Mesenchymal stem cell (in vitro differentiated cells and primary cell): ENCODE results near the gene KRTAP12-4.
"Not testable (repeated sequence)": the region's sequence is repeated elsewhere in the genome, so short reads cannot be mapped to it uniquely, and the experiment has no call there.

Source experiments
- DNase-seq: peaks from one replicate; pipeline ENCODE4 v3.0.0-alpha.2; 2013
- H2AFZ ChIP-seq: one replicate; pipeline ENCODE4 v1.6.1; 2013; ENCODE audit warnings: low read depth, mild to moderate bottlenecking, control low read depth, inconsistent platforms, low read length, moderate library complexity
- H2AK5ac ChIP-seq: 2 replicates; pipeline ENCODE4 v1.6.1; 2013; ENCODE audit warnings: low read length, moderate library complexity, mild to moderate bottlenecking, inconsistent platforms; ENCODE audit not compliant: severe bottlenecking
- H2BK120ac ChIP-seq: one replicate; pipeline ENCODE4 v1.6.1; 2013; ENCODE audit warnings: low read depth, mild to moderate bottlenecking, inconsistent platforms, low read length, moderate library complexity
- H2BK12ac ChIP-seq, 2 experiments: one replicate each; pipeline ENCODE4 v1.6.1; 2013; ENCODE audit warnings: inconsistent platforms in 2 of 2, low read length in 2 of 2, mild to moderate bottlenecking in 2 of 2, moderate library complexity in 2 of 2, control low read depth in 1 of 2
- H2BK15ac ChIP-seq: one replicate; pipeline ENCODE4 v1.6.1; 2013; ENCODE audit warnings: mild to moderate bottlenecking, low read depth, inconsistent platforms; ENCODE audit not compliant: poor library complexity, severe bottlenecking
- H2BK5ac ChIP-seq: 2 replicates; pipeline ENCODE4 v1.6.1; 2013; ENCODE audit warnings: low read depth, mild to moderate bottlenecking, low read length, control low read depth, inconsistent platforms; ENCODE audit not compliant: poor library complexity, severe bottlenecking
- H3K14ac ChIP-seq, 2 experiments: one replicate each; pipeline ENCODE4 v1.6.1; 2013; ENCODE audit warnings: inconsistent platforms in 2 of 2, low read length in 2 of 2, control low read depth in 1 of 2, mild to moderate bottlenecking in 1 of 2, moderate library complexity in 1 of 2
- H3K18ac ChIP-seq, 2 experiments: one replicate each; pipeline ENCODE4 v1.6.1; 2013; ENCODE audit warnings: inconsistent platforms in 2 of 2, low read length in 2 of 2, control low read depth in 1 of 2, low read depth in 1 of 2, mild to moderate bottlenecking in 1 of 2
- H3K23ac ChIP-seq, 2 experiments: one replicate each; pipeline ENCODE4 v1.6.1; 2013; ENCODE audit warnings: inconsistent platforms in 2 of 2, low read length in 2 of 2, mild to moderate bottlenecking in 2 of 2, moderate library complexity in 2 of 2, control low read depth in 1 of 2
- H3K27ac ChIP-seq: 2 replicates; pipeline ENCODE4 v1.5.1; 2013; ENCODE audit warnings: mild to moderate bottlenecking, moderate library complexity, low read length, control low read depth, inconsistent platforms; ENCODE audit not compliant: poor library complexity, severe bottlenecking
- H3K27me3 ChIP-seq, 2 experiments: 2 replicates each; pipeline versions ENCODE4 v1.6.1 to v1.7.0; 2013; ENCODE audit warnings: low read length in 2 of 2, mild to moderate bottlenecking in 2 of 2, moderate library complexity in 2 of 2, control low read depth in 1 of 2, inconsistent platforms in 1 of 2; ENCODE audit not compliant: control insufficient read depth in 1 of 2, insufficient read depth in 1 of 2
- H3K36me3 ChIP-seq, 2 experiments: 2 replicates each; pipeline versions ENCODE4 v1.6.1 to v1.7.0; 2013; ENCODE audit warnings: low read length in 2 of 2, control low read depth in 1 of 2, inconsistent platforms in 1 of 2, low read depth in 1 of 2, mild to moderate bottlenecking in 1 of 2; ENCODE audit not compliant: insufficient read depth in 2 of 2, control insufficient read depth in 1 of 2
- H3K4ac ChIP-seq, 2 experiments: one replicate each; pipeline ENCODE4 v1.6.1; 2013; ENCODE audit warnings: inconsistent platforms in 2 of 2, low read length in 2 of 2, mild to moderate bottlenecking in 2 of 2, moderate library complexity in 2 of 2, control low read depth in 1 of 2, low read depth in 1 of 2
- H3K4me1 ChIP-seq: 2 replicates; pipeline ENCODE4 v1.6.1; 2013; ENCODE audit warnings: low read depth, low read length, control low read depth; ENCODE audit not compliant: control insufficient read depth, insufficient read depth
- H3K4me2 ChIP-seq: 2 replicates; pipeline ENCODE4 v1.6.1; 2013; ENCODE audit warnings: low read length, mild to moderate bottlenecking, inconsistent platforms; ENCODE audit not compliant: poor library complexity, severe bottlenecking
- H3K4me3 ChIP-seq, 2 experiments: 2 replicates each; pipeline versions ENCODE4 v1.5.1 to v1.7.0; 2013; ENCODE audit warnings: low read length in 2 of 2, mild to moderate bottlenecking in 2 of 2, control low read depth in 1 of 2, low read depth in 1 of 2; ENCODE audit not compliant: insufficient read depth in 1 of 2
- H3K79me1 ChIP-seq: replicated peaks from 2 replicates; pipeline ENCODE4 v1.6.1; 2013; ENCODE audit warnings: mild to moderate bottlenecking, control low read depth, low read length, inconsistent platforms; ENCODE audit not compliant: poor library complexity, severe bottlenecking
- H3K9ac ChIP-seq: 2 replicates; pipeline ENCODE4 v1.7.0; 2013; ENCODE audit warnings: mild to moderate bottlenecking, low read length, moderate library complexity
- H3K9me3 ChIP-seq: 2 replicates; pipeline ENCODE4 v1.7.0; 2013; ENCODE audit warnings: mild to moderate bottlenecking, low read length; ENCODE audit not compliant: control insufficient read depth
- H4K8ac ChIP-seq: one replicate; pipeline ENCODE4 v1.6.1; 2013; ENCODE audit warnings: inconsistent platforms, mild to moderate bottlenecking, low read length, moderate library complexity
- H4K91ac ChIP-seq: one replicate; pipeline ENCODE4 v1.6.1; 2013; ENCODE audit warnings: mild to moderate bottlenecking, low read length, inconsistent platforms
- WGBS: methylation state at CpG from one replicate; pipeline ENCODE4 v1.1.7; 2013; ENCODE audit warnings: mixed read lengths; 5-methylcytosine and 5-hydroxymethylcytosine counted together

Gene KRTAP12-4

DNA sequence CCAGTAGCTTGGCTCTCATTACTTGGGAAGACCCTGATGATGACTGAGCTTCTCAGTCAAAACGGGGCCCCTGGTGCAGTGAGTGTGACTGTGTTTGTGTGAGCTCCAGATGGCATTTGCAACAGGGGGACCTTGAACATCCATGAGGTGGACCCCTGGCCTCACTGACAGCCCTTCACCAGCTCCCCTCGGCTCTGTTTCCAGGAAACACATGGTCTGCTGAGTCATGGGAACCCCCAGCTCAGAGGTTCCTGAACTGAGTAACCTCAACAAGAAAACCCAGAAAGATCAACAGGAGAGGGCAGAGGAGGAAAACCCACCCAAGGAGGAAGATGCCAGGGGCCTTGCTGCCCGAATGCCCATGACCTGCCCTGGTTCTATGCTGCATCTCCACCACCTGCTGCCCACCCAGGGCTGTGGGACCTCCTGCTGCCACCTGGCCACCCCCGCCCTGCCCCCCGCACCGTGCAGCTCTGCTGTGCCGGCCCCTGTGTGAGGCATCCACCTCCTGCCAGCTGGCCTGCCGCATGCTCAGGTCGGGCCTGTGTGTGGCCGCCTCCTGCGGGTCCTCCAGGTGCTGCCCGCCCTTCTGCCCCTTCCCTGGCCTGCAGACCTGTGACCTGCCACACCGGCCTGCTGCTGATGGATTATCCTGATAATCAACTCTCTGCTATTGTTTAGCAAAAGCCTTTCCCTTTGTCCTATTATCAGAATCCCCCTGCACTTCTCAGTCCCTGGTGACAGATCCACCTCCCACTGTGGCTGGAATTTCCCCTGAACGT is 31.7 kb upstream of the KRTAP12-4 start:
- peaks cover 2% of the 10 kb centered on the region for H3K9me3 ChIP-seq
- WGBS, result 50% methylated on average over 12 of the region's 14 CpGs
- H2BK15ac ChIP-seq, result no peak overlapping the region

GRCh38 chr21:44685050-44685449 is 30.6 kb upstream of the KRTAP12-4 start:
- H4K91ac ChIP-seq, H4K8ac ChIP-seq, H3K79me1 ChIP-seq, H3K36me3 ChIP-seq, H2BK120ac ChIP-seq, H3K18ac ChIP-seq, H3K4ac ChIP-seq, H3K9me3 ChIP-seq, H2AFZ ChIP-seq, H3K14ac ChIP-seq, H2BK15ac ChIP-seq, H3K4me3 ChIP-seq, H3K9ac ChIP-seq, H2AK5ac ChIP-seq, DNase-seq, H3K27ac ChIP-seq, H3K23ac ChIP-seq, H2BK12ac ChIP-seq, H3K4me2 ChIP-seq, H3K4me1 ChIP-seq, H2BK5ac ChIP-seq: not testable (repeated sequence)
- WGBS, result 72% methylated on average over 6 of the region's 6 CpGs
- H3K27me3 ChIP-seq, result peaks cover 37 to 43% of the 10 kb centered on the region in 2 experiments

More for the DNA sequence above, 31.7 kb upstream of the KRTAP12-4 start:
- H2AK5ac ChIP-seq, result no peak overlapping the region
- no peak overlapping the region for H3K27ac ChIP-seq
- H4K8ac ChIP-seq, result no peak overlapping the region
- H2BK120ac ChIP-seq, result no peak overlapping the region
- no peak overlapping the region for H2BK5ac ChIP-seq
- no peak overlapping the region for H3K18ac ChIP-seq
- H4K91ac ChIP-seq, result no peak overlapping the region
- no peak overlapping the region for H3K4me3 ChIP-seq
- no peak overlapping the region for H3K4ac ChIP-seq
- no peaks in the 10 kb centered on the region for H3K36me3 ChIP-seq
- H3K79me1 ChIP-seq, result no peaks in the 10 kb centered on the region
- no peak overlapping the region for H3K4me2 ChIP-seq
- DNase-seq, result no peak
- H2AFZ ChIP-seq, result no peak overlapping the region
- no peak overlapping the region for H2BK12ac ChIP-seq
- H3K4me1 ChIP-seq, result no peaks in the 10 kb centered on the region
- peaks cover 37 to 40% of the 10 kb centered on the region in 2 experiments for H3K27me3 ChIP-seq
- no peak overlapping the region for H3K23ac ChIP-seq
- H3K14ac ChIP-seq, result no peak overlapping the region
- no peak overlapping the region for H3K9ac ChIP-seq

GRCh38 chr21:44684483-44684882 is 30.0 kb upstream of the KRTAP12-4 start:
- Histone ChIP-seq H3K4ac (no peak overlapping the region), H2BK12ac (no peak overlapping the region), H3K27ac (no peak overlapping the region), H3K23ac (no peak overlapping the region), H3K9ac (no peak overlapping the region), H2BK15ac (no peak overlapping the region), H3K36me3 (no peaks in the 10 kb centered on the region), H3K79me1 (no peaks in the 10 kb centered on the region), H2BK5ac (no peak overlapping the region), H3K14ac (no peak overlapping the region), H3K18ac (no peak overlapping the region), H2AFZ (no peak overlapping the region), H3K9me3 (no peaks in the 10 kb centered on the region), H3K4me2 (no peak overlapping the region), H2BK120ac (no peak overlapping the region), H4K91ac (no peak overlapping the region), H3K27me3 (peaks cover 37 to 43% of the 10 kb centered on the region in 2 experiments), H2AK5ac (no peak overlapping the region), H3K4me1 (no peaks in the 10 kb centered on the region), H4K8ac (no peak overlapping the region), H3K4me3 (no peak overlapping the region)
- 48% methylated on average over 6 of the region's 6 CpGs for WGBS
- DNase-seq, result no peak

GRCh38 chr21:44684077-44684476 is 29.6 kb upstream of the KRTAP12-4 start:
- H3K23ac ChIP-seq, result no peak overlapping the region
- no peaks in the 10 kb centered on the region for H3K9me3 ChIP-seq
- no peak overlapping the region for H2BK120ac ChIP-seq
- no peak overlapping the region for H3K4me2 ChIP-seq
- H3K4me1 ChIP-seq, result no peaks in the 10 kb centered on the region
- 60% methylated on average over 7 of the region's 7 CpGs for WGBS
- no peak overlapping the region for H3K4ac ChIP-seq
- no peak overlapping the region for H2BK12ac ChIP-seq
- no peak overlapping the region for H2AFZ ChIP-seq
- H3K18ac ChIP-seq, result no peak overlapping the region
- no peak overlapping the region for H2AK5ac ChIP-seq
- no peak overlapping the region for H2BK5ac ChIP-seq
- H3K14ac ChIP-seq, result no peak overlapping the region
- H3K79me1 ChIP-seq, result no peaks in the 10 kb centered on the region
- no peak overlapping the region for H3K27ac ChIP-seq
- H3K4me3 ChIP-seq, result no peak overlapping the region
- H4K91ac ChIP-seq, result no peak overlapping the region
- no peak overlapping the region for H2BK15ac ChIP-seq
- DNase-seq, result no peak
- no peaks in the 10 kb centered on the region for H3K36me3 ChIP-seq
- peaks cover 37 to 43% of the 10 kb centered on the region in 2 experiments for H3K27me3 ChIP-seq
- no peak overlapping the region for H4K8ac ChIP-seq
- no peak overlapping the region for H3K9ac ChIP-seq
